ENCODE data around the gene COLEC11.

- TF ChIP-seq CTCF (IDR thresholded peaks at IDR 0.05) (no peak), POLR2A (IDR thresholded peaks at IDR 0.05) (no peak)
These were observed 78.2 kb downstream of the COLEC11 start for GRCh38 chr2:3672861-3673678.
